Stimulated activated CD4-positive, alpha-beta T cell treated with anti-CD3 and anti-CD28 coated beads, Interleukin-1b, Interleukin-23, amount 100 ng/mL, for 48 hours (primary cell): ENCODE results near the gene SRPK3.
"Not testable (repeated sequence)": the region's sequence is repeated elsewhere in the genome, so short reads cannot be mapped to it uniquely, and the experiment has no call there.

Experiments used
- DNase-seq: peaks from one replicate; pipeline ENCODE4 v3.0.0-alpha.2; 2020

SRPK3 gene

GRCh38 chrX:153780678-153781427 is at the start of gene SRPK3:
Gene SRPK3 (plus strand): TSS chrX:153781041. CDS start chrX:153781087, 46 bp downstream.
- no peak for DNase-seq

GRCh38 chrX:153731117-153731844 is 49.6 kb upstream of the SRPK3 start:
- DNase-seq = no peak

- DNase-seq = no peak
Observed at GRCh38 chrX:153731845-153732215, 49.0 kb upstream of the SRPK3 start.

GRCh38 chrX:153732401-153732800 is 48.4 kb upstream of the SRPK3 start:
- DNase-seq = no peak

GRCh38 chrX:153733651-153734240 is 47.1 kb upstream of the SRPK3 start:
- DNase-seq = no peak

GRCh38 chrX:153734871-153735270 is 46.0 kb upstream of the SRPK3 start:
- no peak for DNase-seq

GRCh38 chrX:153735274-153735673 is 45.6 kb upstream of the SRPK3 start:
- DNase-seq = no peak

GRCh38 chrX:153736071-153736820 is 44.6 kb upstream of the SRPK3 start:
- no peak for DNase-seq

GRCh38 chrX:153736871-153737441 is 43.9 kb upstream of the SRPK3 start:
- DNase-seq = no peak

GRCh38 chrX:153738056-153738605 is 42.7 kb upstream of the SRPK3 start:
- DNase-seq = no peak

GRCh38 chrX:153739754-153740486 is 40.9 kb upstream of the SRPK3 start:
- DNase-seq = no peak

GRCh38 chrX:153740631-153741222 is 40.1 kb upstream of the SRPK3 start:
- no peak for DNase-seq

GRCh38 chrX:153741446-153741845 is 39.4 kb upstream of the SRPK3 start:
- DNase-seq = no peak

GRCh38 chrX:153742111-153742510 is 38.7 kb upstream of the SRPK3 start:
- not testable (repeated sequence) for DNase-seq

GRCh38 chrX:153742796-153743467 is 37.9 kb upstream of the SRPK3 start:
- not testable (repeated sequence) for DNase-seq

GRCh38 chrX:153743468-153744209 is 37.2 kb upstream of the SRPK3 start:
- DNase-seq = not testable (repeated sequence)

- DNase-seq = no peak
Observed at GRCh38 chrX:153744210-153745066, 36.4 kb upstream of the SRPK3 start.

GRCh38 chrX:153745067-153745433 is 35.8 kb upstream of the SRPK3 start:
- DNase-seq = not testable (repeated sequence)

- DNase-seq = no peak
Observed at GRCh38 chrX:153746359-153746758, 34.5 kb upstream of the SRPK3 start.
